Measurements from ENCODE around the gene NFKBIE. TPM values are rescaled to one million over a fixed set of nuclear protein-coding genes. Genes with fewer than 3 reads are reported as not detected.

NFKBIE gene
- total and polyA plus RNA-seq, 9 of the 15 experiments (the other 6 are each of a cell fraction or from before 2014, with no cell fraction given): 2.1 to 16.4 (median 11.7) TPM

DNA sequence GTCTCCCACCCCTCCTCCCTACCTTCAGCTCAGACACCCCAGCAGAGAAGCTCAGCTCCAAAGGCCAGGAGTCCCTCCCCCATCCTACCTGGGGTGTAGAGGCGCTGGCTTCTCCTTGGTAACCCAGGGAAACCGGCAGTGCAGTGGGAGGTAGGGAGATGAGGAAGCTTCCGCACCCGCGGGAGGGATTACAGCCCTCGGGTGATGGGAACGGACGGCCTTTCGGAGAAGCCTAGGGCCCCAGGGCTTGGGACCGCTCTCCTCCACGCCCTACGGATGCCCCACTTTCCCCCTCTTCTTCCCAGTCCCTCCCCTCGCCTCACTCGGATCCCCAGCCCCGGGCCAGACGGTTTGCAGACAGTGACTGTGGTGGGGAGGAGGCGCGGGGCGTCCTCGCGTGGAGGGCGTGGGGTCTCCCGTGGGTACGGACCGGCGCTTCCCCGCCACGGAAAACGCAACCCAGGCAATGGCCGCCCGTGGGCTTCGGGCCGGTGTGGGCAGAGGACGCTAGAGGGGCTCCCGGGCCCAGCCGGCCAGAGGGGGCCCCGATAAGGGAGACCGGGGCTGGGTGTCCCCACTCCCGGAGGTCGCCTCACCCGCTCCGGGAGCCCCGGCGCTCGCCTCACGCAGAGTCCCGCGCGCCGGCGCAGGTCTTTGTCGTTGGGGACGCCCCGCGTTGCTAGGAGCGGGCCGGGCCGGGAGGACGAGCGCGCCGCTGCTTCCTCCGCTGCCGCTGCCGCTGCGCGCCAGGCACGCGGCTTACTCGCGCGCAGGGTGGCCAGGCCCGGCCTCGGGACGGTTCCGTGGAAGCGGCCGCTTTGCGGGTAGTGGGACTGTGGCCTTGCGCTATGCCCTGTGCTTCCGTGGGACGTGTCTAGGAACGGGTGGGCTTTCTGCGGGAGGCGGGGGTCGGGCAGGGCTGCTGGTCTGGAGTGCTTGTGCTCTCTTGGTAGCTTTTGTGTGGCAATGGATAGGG, 32.0 kb upstream of the NFKBIE start (continued):
- TF ChIP-seq E2F6 (IDR thresholded peaks at IDR 0.05; ENCODE audit: borderline replicate concordance in 1 of 2, extremely low read depth in 1 of 2, insufficient read depth in 1 of 2, insufficient read length in 1 of 2, low read depth in 1 of 2, low read length in 1 of 2, poor library complexity in 1 of 2, severe bottlenecking in 1 of 2): peak; percentile 45 to 96
- peak; percentile 62 for TF ChIP-seq SUPT5H (IDR thresholded peaks at IDR 0.05)
- TF ChIP-seq HSF4 (CRISPR knock-in tag; IDR thresholded peaks at IDR 0.05; ENCODE audit: borderline replicate concordance): no peak
- no peak for TF ChIP-seq PTRF (tag; IDR thresholded peaks at IDR 0.05)
- TF ChIP-seq ZNF445 (CRISPR knock-in tag; IDR thresholded peaks at IDR 0.05; ENCODE audit: low read depth): no peak
- TF ChIP-seq CREM (IDR thresholded peaks at IDR 0.05; ENCODE audit: low read depth): peak; percentile 94
- no peak for TF ChIP-seq TAL1 (IDR thresholded peaks at IDR 0.05)
- TF ChIP-seq HDAC6 (IDR thresholded peaks at IDR 0.05; ENCODE audit: low read depth, low read length): peak; percentile 30; the same call in 1 of the 2 replicates
- TF ChIP-seq CAMTA2 (CRISPR knock-in tag; conservative IDR thresholded peaks at IDR 0.05): no peak
- 0 out of 2 replicates have a peak, but pooled peaks have one; percentile 46 for TF ChIP-seq MXI1 (IDR thresholded peaks at IDR 0.05; ENCODE audit: low read depth, low read length)
- TF ChIP-seq MEIS2 (IDR thresholded peaks at IDR 0.05; ENCODE audit: partially characterized antibody): peak; percentile 16
- 0 out of 4 replicates have a peak, but pooled peaks of 1 of the 2 experiments have one; percentile 29 for TF ChIP-seq UBTF (IDR thresholded peaks at IDR 0.05; ENCODE audit: borderline replicate concordance in 1 of 2, low read depth in 2 of 2, low read length in 2 of 2)
- 0 out of 2 replicates have a peak, but pooled peaks have one; percentile 20 for TF ChIP-seq ZNF124 (CRISPR knock-in tag; IDR thresholded peaks at IDR 0.05)
- no peak for TF ChIP-seq SPI1 (IDR thresholded peaks at IDR 0.05; ENCODE audit: borderline replicate concordance, low read depth, low read length)
- TF ChIP-seq, protein P1, sequence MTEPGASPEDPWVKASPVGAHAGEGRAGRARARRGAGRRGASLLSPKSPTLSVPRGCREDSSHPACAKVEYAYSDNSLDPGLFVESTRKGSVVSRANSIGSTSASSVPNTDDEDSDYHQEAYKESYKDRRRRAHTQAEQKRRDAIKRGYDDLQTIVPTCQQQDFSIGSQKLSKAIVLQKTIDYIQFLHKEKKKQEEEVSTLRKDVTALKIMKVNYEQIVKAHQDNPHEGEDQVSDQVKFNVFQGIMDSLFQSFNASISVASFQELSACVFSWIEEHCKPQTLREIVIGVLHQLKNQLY (CRISPR knock-in tag; conservative IDR thresholded peaks at IDR 0.05): no peak
- peak; percentile 8 for TF ChIP-seq CCNT2 (IDR thresholded peaks at IDR 0.05; ENCODE audit: borderline replicate concordance, extremely low read depth, insufficient read length, low read depth, low read length)
- TF ChIP-seq FUS (optimal IDR thresholded peaks at IDR 0.05; ENCODE audit: low read depth, low read length): no peak
- peak; percentile 67 for TF ChIP-seq CXXC5 (CRISPR knock-in tag; IDR thresholded peaks at IDR 0.05)
- peak; percentile 61 for TF ChIP-seq RB1 (IDR thresholded peaks at IDR 0.05; ENCODE audit: low read depth)
